HL-60/S4 treated with phorbol 12-myristate 13-acetate at 8.2 ng/mL for 4 days and 3 days (cell line): ENCODE data around the gene TSPAN15.

Source experiments
- in situ Hi-C: fragments of 300-500 bp; cut with MboI; formaldehyde crosslinking; loops from 2 replicates; pipeline ENCODE4 v1.15.0; 2022; ENCODE audit warnings: low sequenced_read_pairs

Gene TSPAN15

DNA sequence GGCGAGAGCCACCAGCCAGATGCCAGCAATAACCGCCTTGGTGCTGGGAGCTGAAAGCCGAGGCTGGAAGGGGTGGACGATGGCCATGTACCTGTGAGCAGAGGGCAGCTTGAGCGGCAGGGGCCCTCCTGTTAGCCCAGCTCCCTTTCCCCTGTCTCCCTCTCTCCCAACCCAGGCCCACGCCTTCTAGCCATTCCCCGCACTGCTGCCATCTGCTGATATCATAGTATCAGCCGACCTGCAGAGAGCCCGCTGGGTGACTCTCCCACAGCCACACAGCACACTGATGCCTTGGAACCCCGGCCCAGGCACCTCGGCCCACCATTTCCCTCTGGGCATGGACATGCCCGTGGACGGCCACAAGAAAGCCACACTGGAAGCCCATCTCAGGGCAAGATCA lies 36.2 kb upstream of the TSPAN15 start:
- in situ Hi-C loops = loop anchor here (25.0 kb wide), 1 partner anchor 222 kb away; the partner anchor contains the start of gene FAM241B

DNA sequence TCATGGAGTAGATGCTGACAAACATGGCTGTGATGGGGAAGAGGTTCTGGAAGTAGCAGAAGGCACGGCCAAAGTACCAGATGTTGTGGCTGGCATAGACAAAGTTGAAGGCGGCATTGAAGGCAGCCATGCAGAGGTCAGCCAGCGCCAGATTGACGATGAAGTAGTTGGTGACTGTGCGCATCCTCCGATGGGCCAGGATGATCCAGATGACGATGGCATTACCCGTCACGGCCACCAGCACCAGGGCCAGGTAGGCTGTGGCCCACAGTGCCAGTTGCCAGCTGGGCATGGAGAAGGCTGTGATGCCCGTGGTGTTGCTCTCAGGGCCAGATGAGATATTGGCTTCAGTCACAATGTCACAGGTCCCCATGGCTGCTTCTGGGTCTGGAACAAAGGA lies 35.3 kb upstream of the TSPAN15 start:
- in situ Hi-C loops = loop anchor here (25.0 kb wide), 1 partner anchor 221 kb away; the partner anchor contains the start of gene FAM241B

- in situ Hi-C loops = loop anchor here (25.0 kb wide), 1 partner anchor 221 kb away; the partner anchor contains the start of gene FAM241B
Measured at GRCh38 chr10:69416695-69417094, 34.6 kb upstream of the TSPAN15 start, which contains the start of gene TACR2. TACR2 (minus strand) TSS chr10:69416918; CDS start chr10:69416323, 595 bp downstream.

DNA sequence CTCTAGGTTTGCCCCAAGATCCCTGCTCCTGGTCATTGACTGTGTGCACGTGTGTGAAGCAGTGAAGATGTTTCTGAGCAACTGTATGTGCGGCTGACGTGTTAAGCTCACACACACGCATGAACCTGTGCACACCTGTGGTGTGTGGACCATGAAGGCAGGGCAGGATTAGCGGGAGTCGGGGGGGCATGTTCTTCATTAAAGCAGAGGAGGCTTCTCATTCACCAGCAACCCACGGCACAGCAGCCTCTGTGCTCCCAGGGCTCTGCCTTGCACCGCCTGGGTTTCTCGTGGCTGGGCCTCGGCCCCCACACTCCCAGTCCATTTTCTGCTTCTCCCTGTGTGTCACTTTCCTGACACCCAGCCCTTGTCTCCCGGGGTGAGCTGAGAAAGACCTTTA lies 33.7 kb upstream of the TSPAN15 start:
- in situ Hi-C loops = loop anchor here (25.0 kb wide), 1 partner anchor 220 kb away; the partner anchor contains the start of gene FAM241B

DNA sequence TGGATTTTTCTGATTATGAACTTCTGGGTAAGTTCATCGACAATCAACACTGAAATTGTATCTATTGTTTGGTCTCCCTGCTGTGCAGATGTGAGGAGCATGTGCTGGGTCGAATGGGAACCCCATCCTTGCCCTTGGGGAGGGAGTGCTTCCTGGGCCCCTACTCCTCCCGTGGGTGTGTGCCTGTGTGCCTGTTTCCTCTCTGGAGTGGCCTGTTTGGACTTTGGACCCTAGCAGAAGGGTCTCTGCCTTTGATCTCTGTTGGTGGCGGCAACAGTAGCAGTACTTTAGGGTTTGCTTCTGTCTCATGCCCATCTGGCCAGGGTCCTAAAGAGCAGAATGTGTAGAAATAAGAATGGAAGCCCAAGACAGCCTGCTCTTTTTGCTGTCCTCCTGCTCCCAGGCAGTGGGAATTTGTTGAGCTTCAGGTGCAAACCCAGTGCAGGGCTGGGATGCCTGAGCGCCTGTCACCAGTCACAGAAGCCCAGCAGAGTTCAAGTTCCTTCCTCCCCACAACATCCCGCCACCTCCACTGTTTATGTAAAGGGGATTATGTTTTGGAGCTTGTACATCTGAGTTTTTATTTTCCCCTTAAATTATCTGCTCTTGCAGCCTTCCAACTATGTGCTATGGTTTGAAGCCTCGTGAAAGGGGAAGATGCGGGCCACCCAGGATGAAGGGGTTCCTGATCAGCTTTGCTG lies 33.1 kb upstream of the TSPAN15 start:
- in situ Hi-C loops = loop anchor here (25.0 kb wide), 1 partner anchor 219 kb away; the partner anchor contains the start of gene FAM241B

DNA sequence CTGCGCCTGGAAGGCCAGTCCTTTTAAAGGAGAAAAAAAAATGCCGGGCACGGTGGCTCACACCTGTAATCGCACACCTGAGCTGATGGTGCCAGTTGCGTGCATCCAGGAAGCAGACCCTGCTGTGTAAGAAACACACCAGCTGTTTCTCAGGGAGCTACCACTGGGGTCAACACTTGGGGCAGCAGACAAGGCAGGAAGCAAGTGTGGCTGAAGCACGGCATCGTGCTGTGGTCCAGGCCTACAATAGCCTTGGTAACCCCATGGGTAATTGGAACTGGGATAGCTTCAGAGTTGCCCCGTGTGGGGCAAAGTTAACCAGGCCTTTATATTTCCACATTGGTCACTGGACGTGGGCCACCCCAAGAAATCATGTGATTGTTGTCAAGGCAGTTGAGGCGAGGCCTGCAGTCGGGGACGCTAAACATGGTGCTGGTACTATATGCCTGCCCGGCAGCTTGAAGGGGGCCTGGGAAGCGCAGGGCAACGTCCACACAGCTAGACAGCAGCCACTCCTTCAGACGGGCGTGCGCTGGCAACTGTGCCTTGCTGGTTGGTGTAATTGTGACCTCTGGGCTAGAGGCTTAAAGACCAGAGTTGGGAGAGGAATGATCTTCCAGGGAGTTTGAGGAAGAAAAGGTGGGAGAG lies 32.0 kb upstream of the TSPAN15 start:
- in situ Hi-C loops = loop anchor here (25.0 kb wide), 1 partner anchor 218 kb away; the partner anchor contains the start of gene FAM241B

DNA sequence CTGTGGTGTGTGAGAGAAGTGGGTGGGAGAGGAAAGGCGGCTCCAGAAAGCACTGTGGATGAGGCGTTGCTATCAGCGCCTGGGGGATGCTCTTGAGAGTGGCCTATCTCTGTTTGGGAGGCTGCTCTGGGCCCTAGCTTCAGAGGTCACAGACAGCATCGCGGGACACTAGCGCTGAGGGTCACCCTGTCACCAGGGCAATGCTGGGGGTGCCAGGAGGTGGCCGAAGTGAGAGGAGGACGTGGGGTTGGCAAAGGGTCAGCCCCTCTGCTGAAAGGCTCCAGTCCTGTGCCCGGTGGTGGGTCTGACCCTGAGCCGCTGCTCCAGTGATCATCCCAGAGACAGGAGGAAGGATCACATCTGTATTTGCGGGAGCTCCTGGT lies 31.5 kb upstream of the TSPAN15 start:
- in situ Hi-C loops = loop anchor here (25.0 kb wide), 1 partner anchor 218 kb away; the partner anchor contains the start of gene FAM241B

GRCh38 chr10:69421611-69422308 lies 29.5 kb upstream of the TSPAN15 start:
- in situ Hi-C loops = loop anchor here (25.0 kb wide), 1 partner anchor 216 kb away; the partner anchor contains the start of gene FAM241B

DNA sequence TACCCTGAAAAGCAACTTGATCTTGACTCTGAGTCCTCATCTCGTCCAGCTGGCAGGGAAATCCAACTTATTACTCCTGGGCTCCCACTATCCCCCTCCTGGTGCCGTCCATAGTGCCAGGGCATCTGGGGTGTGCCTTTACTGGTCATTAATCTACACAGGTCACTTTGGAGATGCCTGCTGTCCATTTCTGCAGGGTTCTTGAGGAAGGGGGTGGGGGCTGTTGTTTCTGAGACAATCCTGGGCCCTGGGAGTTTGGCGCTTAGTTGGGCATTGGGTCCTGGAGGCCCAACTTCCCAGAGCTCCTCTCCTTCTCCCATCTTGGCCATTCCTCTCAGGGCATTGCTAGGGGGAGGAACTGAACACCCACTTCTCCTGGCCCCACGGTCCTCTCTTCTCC lies 28.6 kb upstream of the TSPAN15 start:
- in situ Hi-C loops = loop anchor here (25.0 kb wide), 1 partner anchor 215 kb away; the partner anchor contains the start of gene FAM241B

GRCh38 chr10:69425041-69425440 lies 26.2 kb upstream of the TSPAN15 start:
- in situ Hi-C loops = no loop called here

- in situ Hi-C loops = no loop called here
Measured at GRCh38 chr10:69425511-69426298, 25.6 kb upstream of the TSPAN15 start.

DNA sequence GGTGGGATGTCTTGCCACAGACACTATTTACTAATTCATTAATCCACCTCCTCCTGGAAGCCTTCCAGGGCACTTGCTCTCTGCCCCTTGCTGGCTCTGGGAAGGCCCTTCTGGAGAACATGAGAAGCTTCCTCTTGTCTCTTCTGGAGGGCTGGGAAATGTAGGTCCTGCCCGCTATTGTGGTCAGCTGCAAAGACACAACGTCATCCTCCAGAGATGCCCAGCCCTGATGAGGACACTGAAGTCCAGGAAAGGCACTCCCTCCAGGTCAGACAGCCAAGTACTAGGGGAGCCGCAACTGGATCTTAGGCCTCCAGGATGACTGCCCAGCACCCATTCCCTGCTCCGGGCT lies 24.9 kb upstream of the TSPAN15 start:
- in situ Hi-C loops = no loop called here

DNA sequence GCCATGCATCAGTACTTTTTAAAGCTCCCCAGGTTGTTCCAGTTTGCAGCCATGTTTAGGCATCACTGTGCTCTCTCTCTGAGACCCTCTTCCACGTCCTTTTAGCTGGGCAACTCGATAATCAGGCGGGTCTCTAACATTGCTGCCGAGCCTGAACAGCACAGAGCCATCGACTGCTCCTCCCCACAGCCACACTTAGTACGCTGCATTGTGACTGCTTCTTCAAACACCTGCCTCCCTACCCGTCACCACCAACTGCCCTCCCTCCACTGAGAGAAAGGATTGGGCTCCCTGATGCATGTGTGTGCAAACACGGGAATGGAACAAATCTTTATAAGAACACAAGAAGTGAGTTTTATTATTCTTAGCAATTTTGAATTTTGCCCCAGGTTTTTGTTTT lies 23.1 kb upstream of the TSPAN15 start:
- in situ Hi-C loops = no loop called here

- in situ Hi-C loops = no loop called here
Measured at GRCh38 chr10:69434169-69434568, 17.1 kb upstream of the TSPAN15 start.

- in situ Hi-C loops = no loop called here
Measured at GRCh38 chr10:69434926-69435325, 16.3 kb upstream of the TSPAN15 start.

DNA sequence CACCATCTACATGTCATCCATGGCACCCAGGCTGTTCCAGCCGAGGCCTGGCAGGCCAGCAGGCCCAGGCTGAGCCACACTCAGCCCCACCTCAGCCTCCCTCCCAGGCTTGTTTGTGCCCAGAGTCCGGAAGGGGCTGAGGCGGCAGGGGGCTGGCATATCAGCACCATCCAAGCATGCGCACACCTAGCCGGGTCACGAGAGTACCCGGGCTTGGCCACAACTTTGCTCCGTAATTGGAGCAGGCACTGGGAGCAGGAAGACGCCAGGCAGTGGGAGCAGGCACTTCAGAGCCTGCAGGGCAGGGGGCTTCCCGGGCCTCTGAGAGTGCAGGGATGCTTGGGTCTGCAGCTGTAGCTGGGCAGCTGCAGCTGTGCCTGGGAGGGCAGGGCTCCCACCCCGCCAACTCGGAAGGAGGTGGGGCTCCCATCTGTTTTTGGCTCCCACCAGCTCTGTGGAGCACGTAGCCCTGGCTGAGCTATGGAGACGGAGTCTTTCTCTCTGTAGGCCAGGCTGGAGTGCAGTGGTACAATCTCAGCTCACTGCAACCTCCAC lies 15.2 kb upstream of the TSPAN15 start:
- in situ Hi-C loops = no loop called here

DNA sequence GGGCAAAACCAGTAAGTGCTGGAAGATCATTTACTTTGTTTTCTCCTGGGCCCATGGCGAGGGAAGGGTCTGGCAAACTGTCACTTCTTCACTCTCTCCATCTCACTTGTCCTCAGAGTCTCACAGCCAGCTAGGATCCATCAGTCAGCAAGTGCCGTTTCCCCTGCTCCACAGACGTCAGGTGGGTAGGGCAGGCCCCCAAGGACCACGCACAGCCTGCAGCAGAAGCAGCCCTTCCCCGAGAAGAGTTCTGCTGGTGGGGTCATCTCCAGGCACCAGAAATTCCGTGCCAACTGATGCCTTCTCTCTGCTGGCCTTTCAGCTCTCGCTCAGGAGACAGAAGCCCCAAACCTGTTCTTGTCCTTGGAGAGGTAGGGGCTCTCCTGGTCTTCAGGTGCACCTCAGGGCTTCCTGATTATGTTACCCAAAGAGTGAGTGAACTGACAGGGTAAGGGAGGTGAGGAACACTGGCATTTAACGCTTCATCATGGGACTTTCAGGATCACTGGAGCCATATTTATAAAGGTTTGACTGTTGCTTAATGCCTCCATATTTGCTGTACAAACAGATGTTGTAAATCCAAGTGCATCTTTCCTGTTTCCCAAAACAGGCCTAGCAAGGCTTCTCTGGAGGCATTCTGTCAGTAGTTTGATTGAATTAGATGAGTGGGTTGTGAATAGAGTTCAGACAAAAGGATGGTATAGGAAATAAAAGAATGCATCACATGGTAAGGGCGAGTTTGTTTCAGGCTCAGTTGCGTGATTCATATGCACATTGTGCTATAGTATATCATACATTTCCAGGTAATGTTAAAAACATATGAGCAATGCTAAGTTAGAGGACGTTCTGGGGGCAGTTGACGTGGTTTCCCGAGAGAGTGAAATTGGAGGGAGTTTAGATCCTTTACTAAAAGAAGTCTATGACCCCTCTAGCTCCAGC lies 13.7 kb upstream of the TSPAN15 start:
- in situ Hi-C loops = no loop called here

DNA sequence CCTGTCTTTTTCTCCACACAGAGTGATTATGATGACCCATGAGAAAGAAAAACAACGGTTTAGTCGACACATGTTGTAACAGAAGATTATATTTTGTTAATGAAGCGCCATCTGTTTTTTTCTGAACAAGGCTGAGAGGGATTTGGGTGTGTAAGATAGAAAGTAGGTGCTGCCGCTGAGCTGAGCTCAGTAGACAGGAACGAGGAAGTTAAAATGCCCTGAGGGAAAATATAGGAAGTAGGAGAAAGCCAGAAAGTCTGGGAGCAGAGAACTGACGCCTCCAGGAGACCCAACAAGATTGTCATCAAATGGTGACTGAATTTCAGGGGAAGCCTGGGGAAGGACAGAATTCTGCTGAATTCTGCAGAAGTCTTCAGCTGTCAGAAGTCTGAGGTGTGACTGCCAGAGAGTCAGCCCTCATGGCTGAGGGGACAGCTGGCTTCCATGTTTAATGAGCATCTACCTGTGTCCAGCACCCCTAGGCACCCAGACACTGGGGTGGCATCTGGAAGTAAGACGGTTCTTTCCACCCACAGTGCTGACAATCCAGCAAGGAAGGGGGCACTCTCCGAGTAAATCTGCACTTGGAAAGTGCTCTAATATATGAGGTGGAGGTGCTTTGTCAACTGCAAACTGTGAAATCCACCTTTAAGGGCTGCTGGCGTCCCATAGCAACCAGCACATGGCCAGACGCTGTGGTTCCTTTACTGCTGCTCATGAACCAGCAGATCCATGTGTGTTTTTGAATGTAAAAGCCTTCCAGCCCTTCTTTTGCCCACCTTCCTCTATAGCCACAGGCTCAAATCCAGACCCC lies 12.5 kb upstream of the TSPAN15 start:
- in situ Hi-C loops = no loop called here
